Activated T-cell treated with anti-CD3 and anti-CD28 coated beads, Interleukin-2, amount 50 U/mL, for 24 hours (primary cell): Measurements from ENCODE around the gene GTF3C2.
A peak's percentile ranks its signal among the peaks of the same experiment; 100 is the strongest.
"Not testable (repeated sequence)": the region's sequence is repeated elsewhere in the genome, so short reads cannot be mapped to it uniquely, and the experiment has no call there.

ENCODE experiments used
- DNase-seq: peaks from one replicate; pipeline ENCODE4 v3.0.0-alpha.2; 2020
- H3K27ac Mint-ChIP-seq: 2 replicates; pipeline ENCODE4 v1.8.0; 2020; ENCODE audit warnings: mild to moderate bottlenecking, mixed read lengths
- H3K27me3 Mint-ChIP-seq: 2 replicates; pipeline ENCODE4 v1.8.0; 2020; ENCODE audit warnings: mixed read lengths
- H3K36me3 Mint-ChIP-seq: 2 replicates; pipeline ENCODE4 v1.8.0; 2020; ENCODE audit warnings: low read depth, mixed read lengths
- H3K4me1 Mint-ChIP-seq: 2 replicates; pipeline ENCODE4 v1.8.0; 2020; ENCODE audit warnings: low read depth, mixed read lengths
- H3K4me3 Mint-ChIP-seq: 2 replicates; pipeline ENCODE4 v1.8.0; 2020; ENCODE audit warnings: mild to moderate bottlenecking, moderate library complexity, mixed read lengths
- H3K9me3 Mint-ChIP-seq: 2 replicates; pipeline ENCODE4 v1.8.0; 2020; ENCODE audit warnings: mixed read lengths

The GTF3C2 gene

GRCh38 chr2:27356056-27356381 lies 545 bp downstream of the GTF3C2 start:
- Mint-ChIP-seq H3K27me3 (no peaks in the 10 kb centered on the region), H3K36me3 (peaks cover 52% of the 10 kb centered on the region), H3K27ac (peak overlapping the region; percentile 98), H3K4me1 (peaks cover 58% of the 10 kb centered on the region), H3K4me3 (peak overlapping the region; percentile 91), H3K9me3 (no peaks in the 10 kb centered on the region)
- DNase-seq, result no peak

- Mint-ChIP-seq H3K4me1 (peaks cover 61% of the 10 kb centered on the region), H3K9me3 (no peaks in the 10 kb centered on the region), H3K36me3 (peaks cover 52% of the 10 kb centered on the region), H3K4me3 (peak overlapping the region; percentile 91), H3K27me3 (no peaks in the 10 kb centered on the region), H3K27ac (no peak overlapping the region)
- no peak for DNase-seq
Observed at GRCh38 chr2:27354597-27354927, 2.0 kb downstream of the GTF3C2 start.

- Mint-ChIP-seq H3K9me3 (no peaks in the 10 kb centered on the region), H3K4me3 (peak overlapping the region; percentile 91), H3K27me3 (no peaks in the 10 kb centered on the region), H3K36me3 (peaks cover 55% of the 10 kb centered on the region), H3K27ac (peak overlapping the region; percentile 59), H3K4me1 (peaks cover 62% of the 10 kb centered on the region)
- DNase-seq, result no peak
Observed at GRCh38 chr2:27353762-27354596, 2.6 kb downstream of the GTF3C2 start.

GRCh38 chr2:27353386-27353761 lies 3.2 kb downstream of the GTF3C2 start:
- not testable (repeated sequence) for H3K9me3 Mint-ChIP-seq, H3K4me3 Mint-ChIP-seq, H3K27me3 Mint-ChIP-seq, DNase-seq
- Mint-ChIP-seq H3K4me1 (peaks cover 59% of the 10 kb centered on the region), H3K36me3 (peaks cover 51% of the 10 kb centered on the region), H3K27ac (peak overlapping the region; percentile 23)

- Mint-ChIP-seq H3K4me1 (peaks cover 61% of the 10 kb centered on the region), H3K36me3 (peaks cover 53% of the 10 kb centered on the region), H3K4me3 (peak overlapping the region; percentile 13), H3K9me3 (no peaks in the 10 kb centered on the region), H3K27ac (peak overlapping the region; percentile 70), H3K27me3 (no peaks in the 10 kb centered on the region)
- DNase-seq, result no peak
Observed at GRCh38 chr2:27351802-27352598, 4.6 kb downstream of the GTF3C2 start.

- Mint-ChIP-seq H3K4me3 (no peak overlapping the region), H3K27ac (no peak overlapping the region), H3K4me1 (peaks cover 55% of the 10 kb centered on the region), H3K9me3 (no peaks in the 10 kb centered on the region), H3K27me3 (no peaks in the 10 kb centered on the region), H3K36me3 (peaks cover 44% of the 10 kb centered on the region)
- no peak for DNase-seq
Observed at GRCh38 chr2:27350106-27350693, 6.4 kb downstream of the GTF3C2 start.

- Mint-ChIP-seq H3K27me3 (no peaks in the 10 kb centered on the region), H3K4me1 (peaks cover 39% of the 10 kb centered on the region), H3K4me3 (no peak overlapping the region), H3K27ac (no peak overlapping the region), H3K36me3 (peaks cover 49% of the 10 kb centered on the region), H3K9me3 (no peaks in the 10 kb centered on the region)
- no peak for DNase-seq
Observed at GRCh38 chr2:27347641-27348040, 8.9 kb downstream of the GTF3C2 start.

- H3K4me3 Mint-ChIP-seq, result no peak overlapping the region
- no peaks in the 10 kb centered on the region for H3K4me1 Mint-ChIP-seq
- H3K9me3 Mint-ChIP-seq, result no peaks in the 10 kb centered on the region
- peaks cover 84% of the 10 kb centered on the region for H3K36me3 Mint-ChIP-seq
- no peaks in the 10 kb centered on the region for H3K27me3 Mint-ChIP-seq
- no peak overlapping the region for H3K27ac Mint-ChIP-seq
- DNase-seq, result no peak
Observed at GRCh38 chr2:27336173-27336572, 20.4 kb downstream of the GTF3C2 start.

GRCh38 chr2:27335311-27335710 lies 21.3 kb downstream of the GTF3C2 start:
- H3K36me3 Mint-ChIP-seq, result peaks cover 83% of the 10 kb centered on the region
- H3K27ac Mint-ChIP-seq, result peak overlapping the region; percentile 5
- no peaks in the 10 kb centered on the region for H3K4me1 Mint-ChIP-seq
- H3K9me3 Mint-ChIP-seq, result no peaks in the 10 kb centered on the region
- H3K4me3 Mint-ChIP-seq, result no peak overlapping the region
- no peaks in the 10 kb centered on the region for H3K27me3 Mint-ChIP-seq
- DNase-seq, result no peak

GRCh38 chr2:27324720-27325119 lies 31.8 kb downstream of the GTF3C2 start:
- Mint-ChIP-seq H3K4me3 (no peak overlapping the region), H3K27me3 (no peaks in the 10 kb centered on the region), H3K9me3 (no peaks in the 10 kb centered on the region), H3K27ac (peak overlapping the region; percentile 9), H3K36me3 (peaks cover 85% of the 10 kb centered on the region), H3K4me1 (peaks cover 27% of the 10 kb centered on the region)
- DNase-seq, result no peak

- Mint-ChIP-seq H3K4me3 (peak overlapping the region; percentile 89), H3K27ac (peak overlapping the region; percentile 92), H3K27me3 (no peaks in the 10 kb centered on the region), H3K36me3 (peaks cover 80% of the 10 kb centered on the region), H3K9me3 (no peaks in the 10 kb centered on the region), H3K4me1 (peaks cover 27% of the 10 kb centered on the region)
- DNase-seq, result no peak
Observed at GRCh38 chr2:27323596-27324285, 32.8 kb downstream of the GTF3C2 start.

GRCh38 chr2:27322766-27323595 lies 33.6 kb downstream of the GTF3C2 start, which contains the start of gene MPV17:
TSS of gene MPV17 (minus strand) at chr2:27323097. CDS start at chr2:27322517, 580 bp downstream.
- Mint-ChIP-seq H3K4me1 (peaks cover 27% of the 10 kb centered on the region), H3K36me3 (peaks cover 79% of the 10 kb centered on the region), H3K9me3 (no peaks in the 10 kb centered on the region), H3K27me3 (no peaks in the 10 kb centered on the region), H3K4me3 (peak within 1 kb of the TSS; percentile 89), H3K27ac (peak within 1 kb of the TSS; percentile 92)
- DNase-seq, result peak; percentile 90

GRCh38 chr2:27322301-27322765 lies 34.2 kb downstream of the GTF3C2 start:
- H3K36me3 Mint-ChIP-seq, result peaks cover 79% of the 10 kb centered on the region
- peak overlapping the region; percentile 92 for H3K27ac Mint-ChIP-seq
- H3K9me3 Mint-ChIP-seq, result no peaks in the 10 kb centered on the region
- DNase-seq, result peak; percentile 52
- H3K4me3 Mint-ChIP-seq, result peak overlapping the region; percentile 89
- H3K27me3 Mint-ChIP-seq, result no peaks in the 10 kb centered on the region
- H3K4me1 Mint-ChIP-seq, result peaks cover 27% of the 10 kb centered on the region
